GM18505 (cell line): Measurements from ENCODE around the gene AKT3.
"Not testable (repeated sequence)": the region's sequence is repeated elsewhere in the genome, so short reads cannot be mapped to it uniquely, and the experiment has no call there.

ENCODE experiments used
- ATAC-seq: cut with Tn5 transposase; IDR thresholded peaks from one replicate; pipeline ENCODE4 v1.9.1; 2021; ENCODE audit not compliant: unreplicated experiment
- POLR2A ChIP-seq: IDR thresholded peaks from 4 replicates; pipeline ENCODE4 v1.6.1; 2011; ENCODE audit warnings: borderline replicate concordance; ENCODE audit not compliant: insufficient read depth, insufficient read length; ENCODE audit errors: extremely low read depth

Gene AKT3

GRCh38 chr1:243821177-243821680 is 28.8 kb downstream of the AKT3 start:
- TF ChIP-seq POLR2A: no peak

GRCh38 chr1:243819438-243819839 is 30.6 kb downstream of the AKT3 start:
- no peak for ATAC-seq
- TF ChIP-seq POLR2A: no peak

More at GRCh38 chr1:243821177-243821680, 28.8 kb downstream of the AKT3 start:
- no peak for ATAC-seq

GRCh38 chr1:243818978-243819377 is 31.1 kb downstream of the AKT3 start:
- TF ChIP-seq POLR2A: no peak
- ATAC-seq: no peak

GRCh38 chr1:243814718-243815117 is 35.3 kb downstream of the AKT3 start:
- TF ChIP-seq POLR2A: no peak

GRCh38 chr1:243807346-243807745 is 42.7 kb downstream of the AKT3 start:
- not testable (repeated sequence) for ATAC-seq

More at GRCh38 chr1:243814718-243815117, 35.3 kb downstream of the AKT3 start:
- no peak for ATAC-seq

- no peak for TF ChIP-seq POLR2A
- ATAC-seq: no peak
These were observed 43.7 kb downstream of the AKT3 start for GRCh38 chr1:243806310-243806709.

GRCh38 chr1:243802736-243803135 is 47.3 kb downstream of the AKT3 start:
- TF ChIP-seq POLR2A: no peak
- ATAC-seq: no peak

- TF ChIP-seq POLR2A: no peak
- ATAC-seq: no peak
These were observed 48.7 kb downstream of the AKT3 start for GRCh38 chr1:243801378-243801777.

- no peak for TF ChIP-seq POLR2A
- ATAC-seq: no peak
These were observed 50.1 kb downstream of the AKT3 start for GRCh38 chr1:243799908-243800307.

GRCh38 chr1:243798726-243799125 is 51.3 kb downstream of the AKT3 start:
- TF ChIP-seq POLR2A: no peak
- no peak for ATAC-seq

GRCh38 chr1:243796016-243796415 is 54.0 kb downstream of the AKT3 start:
- TF ChIP-seq POLR2A: no peak
- no peak for ATAC-seq

GRCh38 chr1:243793298-243793697 is 56.7 kb downstream of the AKT3 start:
- no peak for ATAC-seq
- TF ChIP-seq POLR2A: no peak

GRCh38 chr1:243792891-243793290 is 57.2 kb downstream of the AKT3 start:
- ATAC-seq: no peak
- TF ChIP-seq POLR2A: no peak

- ATAC-seq: no peak
- no peak for TF ChIP-seq POLR2A
These were observed 57.6 kb downstream of the AKT3 start for GRCh38 chr1:243792401-243792800.

GRCh38 chr1:243791586-243792267 is 58.3 kb downstream of the AKT3 start:
- no peak for ATAC-seq
- TF ChIP-seq POLR2A: no peak

GRCh38 chr1:243790404-243790803 is 59.6 kb downstream of the AKT3 start:
- no peak for TF ChIP-seq POLR2A
- ATAC-seq: no peak

GRCh38 chr1:243786531-243786930 is 63.5 kb downstream of the AKT3 start:
- no peak for TF ChIP-seq POLR2A
- ATAC-seq: no peak
